ENCODE data around the gene CCT5.
"Not testable (repeated sequence)": the region's sequence is repeated elsewhere in the genome, so short reads cannot be mapped to it uniquely, and the experiment has no call there.

The CCT5 gene

GRCh38 chr5:10303201-10303600 is 53.1 kb downstream of the CCT5 start:
- DNase-seq, result no peak

- no peak for DNase-seq
Observed at GRCh38 chr5:10303699-10304170, 53.7 kb downstream of the CCT5 start.

GRCh38 chr5:10304932-10305331 is 54.9 kb downstream of the CCT5 start:
- no peak for DNase-seq

- DNase-seq, result no peak
Observed at GRCh38 chr5:10306114-10306513, 56.0 kb downstream of the CCT5 start.

GRCh38 chr5:10306806-10307205 is 56.7 kb downstream of the CCT5 start:
- DNase-seq, result no peak

GRCh38 chr5:10307206-10308148 is 57.4 kb downstream of the CCT5 start, which contains the start of gene CMBL:
Gene CMBL (minus strand): TSS chr5:10307902. CDS start chr5:10290762, 17,140 bp downstream.
- DNase-seq, result no peak

GRCh38 chr5:10308844-10309243 is 58.8 kb downstream of the CCT5 start:
- DNase-seq, result no peak

GRCh38 chr5:10310066-10310779 is 60.1 kb downstream of the CCT5 start:
- no peak for DNase-seq

- not testable (repeated sequence) for DNase-seq
Observed at GRCh38 chr5:10310835-10311570, 60.9 kb downstream of the CCT5 start.

GRCh38 chr5:10311595-10312425 is 61.7 kb downstream of the CCT5 start:
- DNase-seq, result no peak

GRCh38 chr5:10315201-10315600 is 65.1 kb downstream of the CCT5 start:
- DNase-seq, result no peak
